ENCODE data around the gene CEP104.

CEP104 gene

DNA sequence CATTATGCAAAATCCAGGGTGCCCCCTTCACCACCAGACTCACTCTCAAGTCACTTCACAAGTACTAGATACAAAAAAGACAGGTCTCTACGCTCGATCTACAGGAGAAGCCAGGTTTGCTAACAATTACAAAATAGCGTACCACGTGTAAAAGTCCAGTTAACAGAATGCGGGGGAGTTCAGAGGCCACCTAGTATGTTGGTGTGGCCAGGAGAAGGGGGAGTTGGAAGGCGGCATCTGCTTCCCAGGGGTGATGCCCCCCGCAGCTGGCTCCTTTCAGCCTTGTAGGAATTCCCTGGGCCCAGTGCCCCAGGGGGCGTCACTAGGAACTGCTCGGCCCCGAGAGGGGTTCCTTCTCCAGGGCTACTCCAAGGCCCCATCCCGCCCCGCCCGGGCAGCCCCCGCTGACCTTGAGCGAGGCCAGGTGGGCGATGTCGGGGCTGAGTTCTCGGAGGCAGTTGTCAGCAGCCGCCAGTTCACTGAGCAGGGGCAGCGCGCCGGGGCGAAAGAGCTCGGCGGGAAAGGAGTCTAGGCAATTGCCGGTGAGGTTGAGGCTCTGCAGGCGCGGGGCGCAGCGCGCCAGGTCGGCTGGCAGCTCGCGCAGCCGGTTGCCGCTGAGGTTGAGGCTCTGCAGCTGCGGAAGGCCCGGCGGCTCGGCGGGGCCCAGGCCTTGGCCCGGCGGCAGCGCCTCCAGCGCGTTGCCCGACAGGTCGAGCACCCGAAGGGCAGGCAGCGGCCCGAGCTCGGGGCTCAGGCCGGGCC lies 61.4 kb downstream of the CEP104 start:
- DNase-seq, result no peak

DNA sequence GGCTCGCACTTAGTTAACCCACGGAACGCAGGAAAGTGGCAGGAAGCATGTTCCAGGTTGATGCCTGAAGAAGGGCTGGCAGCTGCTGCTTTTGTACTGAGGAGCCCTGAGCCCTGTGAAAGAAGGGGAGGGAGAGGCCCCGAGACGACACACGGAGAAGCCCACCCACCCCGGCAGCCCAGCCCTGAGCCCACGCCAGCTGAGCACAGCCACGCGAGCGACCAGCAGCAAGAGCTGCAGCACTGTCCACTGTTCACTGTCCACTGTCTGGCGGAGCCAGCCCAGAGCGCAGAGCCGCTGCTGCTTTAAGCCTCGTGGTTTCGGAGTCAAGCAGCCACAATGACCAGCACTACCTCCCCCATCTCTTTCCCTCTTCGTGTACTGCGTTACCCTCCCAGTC lies 66.1 kb downstream of the CEP104 start:
- DNase-seq, result no peak

DNA sequence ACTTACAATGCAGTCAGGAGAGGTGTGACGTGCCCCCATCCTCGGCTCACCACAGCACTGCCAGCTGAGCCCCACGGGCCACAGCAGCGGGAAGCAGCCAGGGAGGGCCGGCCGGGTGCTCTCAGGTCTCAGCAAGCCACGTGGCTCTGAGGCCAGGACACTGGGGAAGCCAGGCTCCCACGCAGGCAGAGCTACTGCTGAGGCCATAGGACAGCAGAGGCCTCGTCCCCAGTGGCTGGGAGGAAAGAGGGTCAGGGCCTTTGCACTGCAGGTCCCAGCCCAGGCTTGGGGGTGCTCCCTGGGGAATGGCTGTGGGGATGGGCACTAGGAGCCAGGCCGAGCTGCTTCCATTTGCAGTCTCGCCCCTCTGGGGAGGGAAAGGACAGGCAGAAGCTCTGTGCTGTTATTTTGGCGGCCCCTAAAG lies 66.5 kb downstream of the CEP104 start:
- DNase-seq, result no peak

DNA sequence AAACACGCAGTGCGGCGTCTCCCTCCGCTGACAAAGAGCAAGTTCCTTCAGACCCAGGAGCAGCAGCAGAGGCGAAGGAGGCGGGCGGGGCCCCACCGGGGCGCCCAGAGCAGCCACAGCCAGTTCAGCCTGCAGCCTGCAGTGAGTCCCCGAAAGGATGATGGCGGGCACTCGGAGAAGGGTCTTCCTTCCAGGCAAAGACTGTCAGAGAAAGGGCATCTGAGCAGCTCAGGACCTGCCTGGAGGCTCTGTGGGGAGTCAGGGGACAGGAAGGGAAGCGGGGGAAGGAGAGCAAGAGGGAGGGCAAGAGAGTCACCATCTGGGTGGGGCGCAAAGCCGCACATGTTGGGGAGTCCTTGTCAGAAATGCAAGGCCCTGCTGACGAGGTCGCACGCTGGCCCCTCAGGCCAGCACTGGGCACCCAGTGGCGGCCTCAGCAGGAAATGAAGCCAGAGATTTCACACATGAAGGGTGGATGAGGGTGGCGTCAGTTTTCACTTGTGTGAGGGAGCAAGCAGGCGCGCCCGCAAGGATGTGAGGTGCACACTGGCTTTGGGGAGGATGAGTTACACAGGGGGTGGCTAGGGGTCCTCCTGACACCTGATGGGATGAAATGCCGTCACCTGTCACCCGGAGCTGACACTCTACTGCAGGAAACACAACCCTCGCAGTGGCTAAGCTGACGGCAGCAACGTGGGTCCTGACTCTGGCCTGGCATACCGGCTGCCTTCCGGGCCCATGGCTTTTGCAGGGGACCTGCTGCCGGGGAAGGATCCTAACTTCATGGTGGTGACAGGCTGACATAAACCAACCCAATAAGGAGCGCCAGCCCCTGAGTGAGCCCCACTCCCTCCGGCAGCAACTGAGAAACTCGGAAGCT lies 67.3 kb downstream of the CEP104 start:
- DNase-seq, result no peak

DNA sequence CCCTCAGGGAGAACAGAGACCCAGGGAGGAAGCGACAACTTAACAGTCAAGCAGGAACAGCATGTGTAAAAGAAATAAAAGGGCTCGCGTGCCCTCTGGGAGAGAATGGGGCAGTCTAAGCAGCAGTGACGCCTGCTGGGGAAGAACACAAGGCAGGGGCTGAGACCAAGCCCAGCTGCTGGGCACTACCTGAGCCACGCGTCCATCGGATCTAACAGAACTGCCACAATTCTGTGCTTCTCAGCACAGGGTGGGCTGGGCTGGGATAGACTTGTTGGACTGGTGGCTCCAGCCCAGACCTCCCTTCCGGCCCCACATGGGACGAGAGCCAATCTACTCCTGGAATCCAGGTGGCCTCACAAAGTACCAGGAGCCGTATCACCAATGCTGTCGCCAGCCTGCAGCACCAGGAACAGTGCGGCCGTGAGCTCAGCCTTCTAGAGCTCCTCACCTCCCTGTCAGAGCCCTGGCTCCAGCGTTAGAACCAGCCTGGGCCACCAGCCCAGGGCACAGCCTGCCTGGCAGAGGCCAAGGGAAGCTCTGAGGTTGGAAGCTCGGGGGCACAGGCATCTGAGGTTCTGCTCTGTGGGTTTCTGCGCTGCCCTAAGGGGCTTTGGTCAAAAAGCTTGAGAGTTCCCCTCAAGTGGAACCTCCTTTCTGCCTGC lies 68.1 kb downstream of the CEP104 start:
- no peak for DNase-seq

DNA sequence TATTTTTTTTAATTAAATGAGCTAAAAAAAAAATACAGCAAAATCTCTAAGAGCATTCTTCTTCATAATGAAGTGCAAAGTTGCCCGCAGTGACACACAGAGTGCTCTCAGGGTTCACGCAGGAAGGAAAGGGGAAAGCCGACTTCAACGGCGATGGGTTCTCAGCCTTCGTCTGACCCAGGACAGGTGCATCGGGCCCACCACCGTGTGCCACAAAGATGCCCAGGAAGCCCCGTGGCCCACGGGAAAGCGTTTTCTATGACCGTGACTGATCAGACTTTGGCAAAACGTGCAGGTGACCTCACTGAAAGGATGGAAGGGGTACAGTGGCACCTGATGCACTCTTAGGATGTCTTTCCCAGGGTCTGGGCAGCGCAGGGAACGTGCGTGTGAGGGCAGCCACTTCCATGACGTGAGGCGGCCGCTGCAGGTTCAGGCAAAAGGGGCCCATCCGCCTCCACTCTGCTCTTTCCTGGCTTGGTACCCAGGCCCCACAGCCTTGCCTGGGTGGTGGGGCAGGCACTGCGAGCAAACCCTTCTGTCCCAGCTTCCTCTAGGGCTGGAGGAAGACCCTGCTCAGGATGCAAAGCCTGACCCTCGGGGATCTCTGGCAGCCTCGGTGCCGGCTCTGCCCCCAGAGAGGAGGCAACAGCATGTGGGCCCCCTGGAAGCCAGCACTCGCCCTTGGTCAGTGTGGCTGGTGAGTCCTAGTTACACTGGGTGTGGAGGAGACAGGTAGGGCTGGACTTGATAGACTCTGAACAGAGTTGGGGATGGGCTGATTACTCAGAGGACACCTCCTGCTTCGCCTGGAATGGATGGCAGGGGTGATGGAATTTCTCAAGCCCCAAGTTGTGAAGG lies 69.0 kb downstream of the CEP104 start:
- no peak for DNase-seq

DNA sequence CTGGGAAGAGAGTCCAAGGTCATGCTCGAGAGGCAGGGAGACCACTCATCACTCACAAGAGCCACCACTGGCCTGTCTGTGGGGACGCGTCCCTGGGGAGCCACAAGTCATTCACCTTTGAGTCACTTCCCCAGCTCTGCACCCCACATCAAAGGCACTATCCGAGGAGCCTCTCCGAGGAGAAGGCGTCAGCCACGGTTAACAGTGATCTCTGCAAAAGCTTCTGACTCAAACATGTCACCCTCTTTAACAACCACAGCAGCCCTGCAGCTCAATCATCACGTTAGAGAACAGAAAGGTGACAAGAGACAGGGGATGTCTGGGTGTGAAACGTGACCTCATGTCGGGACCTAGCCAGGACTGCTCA lies 69.7 kb downstream of the CEP104 start:
- DNase-seq, result no peak

DNA sequence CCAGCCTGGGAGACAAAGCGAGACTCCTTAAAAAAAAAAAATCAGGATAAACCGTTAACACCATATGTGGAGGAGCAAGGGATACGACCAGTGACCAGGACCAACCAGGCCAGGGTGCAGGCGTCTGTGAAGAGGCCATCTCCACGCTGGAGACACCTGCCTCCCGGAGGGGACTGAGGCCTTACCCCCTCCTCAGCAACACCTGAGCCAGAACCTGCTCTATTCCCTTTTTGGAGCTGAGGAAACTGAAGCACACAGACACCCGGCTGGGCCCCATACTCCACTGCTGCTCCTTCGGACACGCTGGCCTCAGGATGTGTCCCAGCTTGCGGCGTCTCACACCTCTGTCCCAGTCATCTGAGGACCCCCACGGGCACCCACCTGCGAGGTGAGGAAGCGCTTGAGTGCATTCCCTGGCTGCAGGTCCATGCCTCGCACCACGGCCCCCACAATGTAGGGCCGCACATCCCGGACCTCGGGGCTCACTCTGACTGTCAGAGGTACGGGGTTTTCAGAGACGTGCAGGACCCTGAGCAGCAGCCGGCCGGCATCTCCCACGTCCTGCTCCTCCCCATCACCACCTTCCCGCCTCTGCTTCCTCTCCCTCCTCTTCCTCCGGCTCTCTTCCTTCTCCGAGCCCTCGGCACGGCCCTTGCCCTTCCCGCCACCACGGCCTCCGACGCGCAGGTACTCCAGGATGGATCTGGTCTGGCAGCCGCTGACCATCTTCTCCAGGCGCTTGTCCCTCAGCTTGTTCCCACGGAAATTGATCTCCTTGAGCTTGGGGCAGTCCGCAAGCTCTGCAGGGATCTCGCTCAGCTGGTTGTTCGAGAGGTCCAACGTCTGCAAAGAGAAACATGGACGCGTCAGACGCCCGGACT lies 70.3 kb downstream of the CEP104 start:
- DNase-seq, result no peak

DNA sequence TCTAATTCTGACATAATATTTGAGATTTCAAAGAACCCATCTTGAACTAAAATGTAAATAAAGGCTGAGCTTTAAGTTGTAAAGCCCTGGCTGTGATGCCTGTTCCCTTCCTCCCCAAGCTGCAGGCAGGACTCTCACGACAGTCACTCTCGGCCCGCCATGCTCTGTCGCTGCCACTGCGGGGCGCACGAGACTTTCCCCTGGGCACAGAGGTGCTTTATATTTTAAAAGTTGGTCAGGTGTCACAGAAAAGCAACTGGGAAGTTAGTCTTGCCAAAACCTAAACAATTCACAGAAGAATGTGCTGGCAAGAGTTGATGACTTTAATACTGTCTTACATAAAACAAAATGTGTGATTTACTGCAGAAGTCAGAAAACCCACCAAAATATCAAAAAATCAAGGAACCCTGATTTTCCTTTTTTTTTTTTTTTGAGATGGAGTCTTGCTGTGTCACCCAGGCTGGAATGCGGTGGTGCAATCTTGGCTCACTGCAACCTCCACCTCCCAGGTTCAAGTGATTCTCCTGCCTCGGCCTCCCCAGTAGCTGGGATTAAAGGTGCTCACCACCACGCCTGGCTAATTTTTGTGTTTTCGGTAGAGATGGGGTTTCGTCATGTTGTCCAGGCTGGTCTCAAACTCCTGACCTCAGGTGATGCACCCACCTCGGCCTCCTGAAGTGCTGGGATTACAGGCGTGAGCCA lies 71.4 kb downstream of the CEP104 start:
- DNase-seq, result no peak

DNA sequence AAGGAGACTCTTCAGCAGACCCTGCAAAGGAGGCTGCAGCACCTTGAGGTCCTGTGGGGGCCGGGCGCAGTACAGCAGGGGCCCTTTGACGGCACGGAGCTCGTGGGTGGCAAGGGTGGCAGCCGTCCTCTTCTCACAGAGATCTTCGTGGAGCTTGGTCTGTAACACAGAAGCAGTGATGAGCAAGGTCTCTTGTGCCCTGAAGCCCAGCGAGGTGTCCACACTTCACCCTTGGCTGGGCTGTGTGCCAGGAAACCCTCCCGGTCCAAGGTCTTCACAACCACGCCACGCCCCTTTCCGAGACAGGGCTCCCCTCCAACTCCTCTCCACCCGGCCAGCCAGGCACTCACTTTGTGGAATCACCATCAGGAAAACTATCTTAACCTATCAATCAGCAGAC lies 72.0 kb downstream of the CEP104 start:
- no peak for DNase-seq

DNA sequence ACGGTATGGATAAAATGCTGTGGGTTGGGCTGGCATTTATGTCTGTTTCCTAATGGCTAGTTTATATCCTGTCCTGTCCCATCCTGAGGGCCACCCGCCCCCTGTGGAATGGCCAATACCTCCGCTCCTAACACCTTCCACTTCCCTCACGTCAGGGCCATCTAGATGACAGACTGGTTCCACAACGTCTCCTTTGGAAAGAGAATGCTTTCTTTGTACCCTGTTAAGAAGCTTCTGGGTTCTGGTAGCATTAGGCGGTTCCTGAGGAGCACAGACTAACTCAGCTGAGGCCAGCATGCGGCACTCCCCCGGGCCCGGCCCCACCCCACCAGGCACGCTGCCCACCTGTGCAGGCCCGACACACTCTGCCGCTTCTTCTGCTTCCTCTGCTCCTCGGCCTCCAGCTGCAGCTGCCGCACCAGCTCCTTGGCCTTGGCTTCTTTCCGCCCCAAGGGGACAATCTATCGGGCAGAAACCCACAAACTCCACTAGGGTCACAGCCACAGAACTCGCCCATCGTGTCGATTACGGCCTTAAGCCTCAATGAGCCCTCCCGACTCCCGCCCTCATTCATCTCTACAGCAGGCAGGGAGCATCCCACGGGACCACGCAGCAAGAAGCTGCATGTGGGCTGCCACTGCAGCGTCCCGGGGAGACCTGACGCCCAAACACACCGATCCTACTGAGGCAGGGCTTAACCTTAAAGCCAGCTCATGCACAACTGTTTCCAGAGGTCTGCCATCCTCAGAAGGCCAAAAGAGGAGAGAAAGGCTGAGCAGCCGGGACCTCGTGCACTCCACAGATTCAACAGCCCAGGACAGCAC lies 73.1 kb downstream of the CEP104 start:
- DNase-seq, result no peak

DNA sequence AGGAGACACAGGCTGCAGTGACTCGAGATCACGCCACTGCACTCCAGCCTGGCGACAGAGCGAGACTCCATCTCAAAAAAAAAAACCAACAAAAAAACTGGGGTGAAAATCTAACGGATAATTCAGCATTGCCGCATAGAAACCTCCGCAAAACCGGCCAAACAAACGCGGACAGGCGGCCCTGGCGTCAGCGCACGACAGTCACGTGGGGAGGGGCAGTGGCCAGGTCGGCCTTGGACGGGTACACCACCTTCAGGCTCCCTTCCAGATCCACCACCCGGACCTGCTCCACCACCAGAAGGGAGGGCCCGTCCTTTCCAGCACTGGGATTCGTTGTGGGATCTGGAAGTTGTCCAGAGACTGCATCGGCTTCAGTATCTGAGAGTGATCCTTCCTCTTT lies 76.1 kb downstream of the CEP104 start:
- no peak for DNase-seq

DNA sequence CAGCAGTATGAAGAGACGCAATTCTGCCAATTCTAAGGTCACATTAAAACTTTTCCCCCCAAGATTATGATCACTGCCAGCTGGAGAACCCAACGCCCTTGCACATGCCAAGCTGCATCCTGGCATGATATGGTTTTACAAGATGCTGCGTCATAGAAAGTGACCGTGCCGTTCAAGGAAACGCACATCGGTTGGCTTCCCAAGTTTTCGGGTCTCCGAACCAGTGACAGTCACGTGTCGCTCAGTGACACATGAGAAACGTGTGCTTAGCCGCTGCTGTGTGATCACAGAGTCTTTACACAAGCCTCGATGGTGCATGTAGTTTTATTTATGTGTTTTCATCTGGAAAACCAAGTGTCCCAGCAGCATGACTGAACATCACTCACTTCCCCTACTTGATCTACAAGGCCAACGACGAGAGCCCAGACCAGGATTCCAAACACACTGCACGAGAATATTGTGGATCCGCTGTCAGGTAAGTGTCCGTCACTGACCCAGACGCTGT lies 77.0 kb downstream of the CEP104 start:
- no peak for DNase-seq

DNA sequence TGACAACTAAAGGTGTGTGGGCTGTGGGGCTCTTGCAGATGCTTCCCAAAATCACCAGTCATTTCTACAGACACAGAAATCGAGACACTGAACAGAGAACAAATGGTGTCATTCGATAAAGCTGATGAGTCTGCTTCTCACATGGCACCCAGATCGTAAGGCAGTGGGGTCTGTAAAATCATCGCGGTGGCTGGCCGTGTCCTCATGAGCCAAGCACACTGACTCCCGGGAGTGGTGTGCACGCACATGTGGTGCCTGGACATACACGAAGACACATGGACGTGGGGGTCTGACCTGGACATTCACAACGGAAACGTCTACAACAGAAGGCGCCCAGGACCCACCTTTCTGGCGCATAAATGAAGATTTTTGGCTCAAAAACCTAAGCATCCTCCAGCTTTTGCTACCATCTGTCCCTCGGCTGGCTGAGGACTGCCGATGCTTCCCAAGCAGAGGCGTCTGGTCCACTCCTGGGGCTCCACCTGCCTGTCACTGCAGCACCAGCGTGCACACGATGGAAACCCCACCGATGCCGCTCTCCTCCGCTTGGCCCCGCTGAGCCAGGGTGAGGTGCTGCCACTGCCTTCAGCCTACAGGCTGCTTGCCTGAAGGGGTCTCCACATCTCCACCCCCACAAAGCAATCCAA lies 77.6 kb downstream of the CEP104 start:
- DNase-seq, result no peak

DNA sequence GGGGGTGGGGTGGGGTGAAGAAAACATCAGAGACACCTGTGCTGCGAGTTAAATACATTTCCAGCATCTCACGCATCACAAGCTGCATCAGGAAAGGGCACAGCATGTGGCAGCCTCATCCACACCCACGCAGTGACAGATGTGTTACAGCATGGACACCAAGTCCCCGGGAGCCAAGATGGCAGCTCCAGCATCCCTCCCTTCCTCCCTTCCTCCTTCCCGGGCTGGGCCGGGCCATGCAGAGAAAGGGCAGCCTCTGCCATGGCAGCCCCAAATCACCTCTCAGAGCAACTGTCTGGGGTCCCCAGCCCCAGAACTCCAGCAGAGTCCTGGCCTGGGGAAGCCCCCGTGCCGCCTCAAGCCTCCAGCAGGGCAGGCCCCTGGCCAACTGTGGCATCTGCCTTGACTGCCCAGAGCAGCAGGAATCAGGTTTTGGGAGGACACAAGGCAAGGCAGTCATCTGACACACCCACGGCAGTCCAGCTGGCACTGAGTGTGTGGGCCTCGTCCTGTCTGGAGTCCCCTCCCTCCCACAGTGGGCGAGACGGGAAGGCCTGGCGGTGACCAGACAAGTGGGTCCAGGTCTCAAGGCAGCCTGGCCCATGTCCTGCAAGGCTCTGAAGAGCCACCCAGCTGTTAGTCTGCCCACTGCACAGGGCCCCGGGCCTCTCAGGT lies 78.3 kb downstream of the CEP104 start:
- no peak for DNase-seq

DNA sequence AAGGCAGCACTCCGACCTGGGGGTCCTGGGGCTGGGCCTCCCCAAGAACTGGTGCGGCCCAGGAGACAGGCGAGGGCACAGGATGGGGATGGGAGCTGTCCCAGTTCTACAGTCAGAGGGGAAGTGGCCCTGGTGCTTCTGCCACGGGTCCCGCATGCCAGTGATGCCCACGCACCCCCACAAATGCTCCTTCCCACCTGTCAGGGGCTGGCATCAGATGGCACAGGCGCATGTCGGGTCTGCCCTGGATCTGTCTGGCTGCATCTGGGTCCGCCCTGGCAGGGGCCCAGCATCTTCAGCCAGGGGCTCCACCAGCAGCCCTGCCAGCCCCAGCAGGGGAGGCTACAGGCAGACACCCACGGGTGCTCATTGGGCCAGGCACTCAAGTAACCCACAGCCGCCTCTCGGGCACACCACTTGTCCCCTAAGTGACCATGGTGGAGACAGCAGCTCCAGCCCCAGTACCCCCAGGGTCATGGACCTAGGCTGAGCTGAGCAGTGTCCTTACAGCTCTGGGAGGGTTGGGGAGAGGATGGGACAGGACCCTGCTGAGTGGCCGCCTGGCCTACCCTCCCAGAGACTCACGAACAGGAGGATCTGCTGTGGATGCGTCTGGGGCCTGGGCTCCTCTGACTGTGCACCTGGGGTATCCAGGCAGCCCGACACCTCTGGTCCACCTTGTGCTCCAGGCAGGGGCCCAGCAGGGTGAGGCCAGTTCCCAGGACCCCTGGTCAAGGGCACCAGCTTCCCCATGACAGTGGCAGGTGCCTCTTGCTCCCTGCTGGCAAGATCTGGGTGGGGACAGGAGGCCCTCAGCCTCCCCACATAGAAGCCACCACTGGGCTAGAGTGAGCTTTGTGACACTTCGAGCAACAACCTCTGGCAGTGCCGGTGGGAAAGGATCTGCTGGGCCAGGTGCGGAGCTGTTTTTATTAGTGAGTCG lies 79.1 kb downstream of the CEP104 start:
- DNase-seq, result no peak

DNA sequence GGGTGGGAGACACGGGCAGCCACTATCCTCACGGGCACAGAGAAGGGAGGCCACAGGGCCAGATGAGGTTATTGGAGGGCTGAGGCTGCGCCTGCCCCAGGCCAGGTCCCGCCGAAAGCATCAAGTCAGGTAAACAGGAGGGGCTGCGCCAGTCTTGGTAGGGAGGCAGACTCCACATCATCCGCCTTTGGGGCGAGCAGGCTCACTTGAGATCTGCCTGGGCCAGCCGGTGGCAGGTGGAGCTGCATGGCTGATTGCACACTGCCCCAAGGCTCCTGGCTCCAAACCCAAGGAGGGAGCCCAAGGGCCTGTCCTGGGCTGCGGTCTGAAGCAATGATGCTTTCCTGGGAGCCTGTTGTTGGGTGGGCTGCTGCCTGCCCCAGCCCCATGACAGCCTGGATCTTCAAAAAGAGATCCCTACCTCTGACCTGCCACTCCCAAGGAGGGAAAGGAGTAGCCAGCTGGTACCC lies 79.9 kb downstream of the CEP104 start:
- no peak for DNase-seq
